Colon (tissue), 2 donors: Measurements from ENCODE around the gene DMD.
"Not testable (repeated sequence)": the region's sequence is repeated elsewhere in the genome, so short reads cannot be mapped to it uniquely, and the experiment has no call there.

Experiments
- FAIRE-seq: peaks from 2 replicates; lab custom pipeline; 2012; peaks lifted over from hg19 to GRCh38; lab: Jason Lieb, UNC
- donor health status: control.
- donor health status: control.

DMD gene

DNA sequence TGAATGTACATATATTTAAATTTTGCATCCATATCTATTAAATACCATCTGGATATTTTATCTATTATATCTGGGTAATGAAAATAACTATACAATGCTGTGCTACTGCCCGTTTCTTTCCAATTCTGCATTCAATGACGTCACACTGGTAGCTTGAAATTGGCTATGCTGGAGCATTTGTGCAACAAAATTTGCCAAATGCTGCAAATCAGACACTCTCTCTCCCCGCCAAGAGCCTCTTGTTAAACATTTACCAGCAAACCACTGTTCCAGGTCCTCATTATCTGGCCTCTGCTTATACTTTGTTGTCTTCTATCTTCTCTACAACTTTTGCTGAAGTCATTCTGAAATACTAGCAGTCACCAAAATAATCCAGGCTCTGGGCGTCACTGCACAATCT, 1201.1 kb downstream of the DMD start:
- no peak for FAIRE-seq

GRCh38 chrX:31993637-31994036, 1217.7 kb downstream of the DMD start:
- FAIRE-seq: no peak

- FAIRE-seq: no peak
Observed at GRCh38 chrX:31988975-31989374, 1222.4 kb downstream of the DMD start.

GRCh38 chrX:31981546-31982062, 1229.7 kb downstream of the DMD start:
- FAIRE-seq: no peak

DNA sequence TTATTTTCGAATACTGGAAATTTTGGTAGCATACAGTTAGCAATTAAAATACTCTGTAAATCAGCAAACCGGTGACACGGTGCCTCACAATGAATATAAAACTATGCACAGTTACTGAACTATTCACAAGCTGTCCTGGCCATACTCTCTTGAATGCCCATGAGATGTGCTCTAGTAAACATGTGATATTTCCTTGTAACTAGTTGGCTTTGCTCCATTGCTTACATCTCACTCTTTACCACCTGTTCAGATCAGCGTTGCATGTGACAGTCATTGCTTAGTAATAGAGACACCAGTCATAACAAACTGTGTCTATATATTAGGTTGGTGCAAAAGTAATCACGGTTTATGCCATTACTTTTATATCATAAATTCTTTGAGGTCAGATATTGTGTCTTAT, 1241.6 kb downstream of the DMD start:
- FAIRE-seq: no peak

DNA sequence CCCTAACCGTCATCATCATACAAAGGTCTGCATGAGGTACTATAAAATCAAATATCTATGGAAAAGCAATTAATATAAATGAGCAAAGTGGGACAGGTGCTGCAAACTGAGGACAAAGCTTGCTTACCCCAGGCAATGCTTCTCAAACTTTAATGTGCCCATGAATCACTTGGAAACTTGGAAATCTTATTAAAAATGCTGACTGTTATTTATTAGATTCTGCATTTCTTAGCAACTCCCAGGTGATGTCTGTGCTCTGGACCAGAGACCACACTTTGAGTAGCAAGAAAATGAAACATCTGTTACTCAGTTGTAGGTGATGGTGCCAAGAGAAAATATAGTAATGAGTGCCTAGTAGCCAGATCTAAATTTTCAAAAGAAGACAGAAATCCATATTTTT, 1249.1 kb downstream of the DMD start:
- no peak for FAIRE-seq

GRCh38 chrX:31934842-31935370, 1276.4 kb downstream of the DMD start:
- FAIRE-seq: no peak

GRCh38 chrX:31934015-31934414, 1277.3 kb downstream of the DMD start:
- no peak for FAIRE-seq

DNA sequence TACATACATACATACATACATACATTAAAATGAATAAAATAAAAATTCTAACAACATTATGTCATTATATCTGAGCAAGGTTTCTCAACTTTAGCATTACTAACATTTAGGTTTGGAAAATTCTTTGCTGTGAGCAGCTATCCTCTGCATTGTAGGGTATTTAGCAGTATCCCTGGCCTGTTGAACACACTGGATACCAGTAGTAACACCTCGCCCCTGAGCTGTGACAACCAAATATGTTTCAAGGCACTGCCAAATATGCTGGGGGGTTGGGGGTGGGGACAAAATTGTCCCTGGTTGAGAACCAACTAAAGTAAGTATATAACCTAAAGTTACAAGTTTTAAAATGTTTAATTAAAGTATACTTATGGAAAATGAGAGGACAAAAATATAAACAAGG, 1278.6 kb downstream of the DMD start:
- no peak for FAIRE-seq

GRCh38 chrX:31932320-31932719, 1279.0 kb downstream of the DMD start:
- FAIRE-seq: not testable (repeated sequence)

DNA sequence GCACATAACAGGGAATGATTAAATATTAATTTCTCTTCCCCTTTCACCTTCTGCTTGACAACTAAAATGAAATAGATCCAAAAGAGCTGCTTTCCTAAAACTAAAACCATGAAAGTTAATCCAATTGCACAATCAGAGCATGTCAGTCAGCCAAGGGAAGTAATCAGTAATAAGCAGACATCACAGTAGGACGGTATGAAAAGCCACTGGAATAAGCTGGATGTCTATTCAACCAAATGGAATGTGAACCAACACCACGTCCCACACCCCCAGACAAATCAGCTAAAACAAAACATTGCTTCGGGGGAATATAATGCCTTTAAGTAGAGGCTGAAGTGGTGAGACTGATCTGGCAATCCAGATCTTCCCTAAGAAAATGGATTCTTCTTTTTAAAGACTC, 1280.1 kb downstream of the DMD start:
- no peak for FAIRE-seq

DNA sequence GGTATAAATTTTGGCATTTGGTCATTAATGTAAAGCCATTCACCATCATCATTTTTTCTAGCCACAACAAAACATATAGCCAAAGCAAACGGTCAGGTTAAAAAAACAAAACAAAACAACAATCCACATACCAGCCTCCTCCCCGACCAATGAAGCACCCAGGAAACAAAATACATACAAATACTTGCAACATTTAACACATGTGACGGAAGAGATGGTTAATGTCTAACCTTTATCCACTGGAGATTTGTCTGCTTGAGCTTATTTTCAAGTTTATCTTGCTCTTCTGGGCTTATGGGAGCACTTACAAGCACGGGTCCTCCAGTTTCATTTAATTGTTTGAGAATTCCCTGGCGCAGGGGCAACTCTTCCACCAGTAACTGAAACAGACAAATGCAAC, 1282.0 kb downstream of the DMD start:
- FAIRE-seq: no peak

- FAIRE-seq: no peak
Observed at GRCh38 chrX:31921236-31921635, 1290.1 kb downstream of the DMD start.

DNA sequence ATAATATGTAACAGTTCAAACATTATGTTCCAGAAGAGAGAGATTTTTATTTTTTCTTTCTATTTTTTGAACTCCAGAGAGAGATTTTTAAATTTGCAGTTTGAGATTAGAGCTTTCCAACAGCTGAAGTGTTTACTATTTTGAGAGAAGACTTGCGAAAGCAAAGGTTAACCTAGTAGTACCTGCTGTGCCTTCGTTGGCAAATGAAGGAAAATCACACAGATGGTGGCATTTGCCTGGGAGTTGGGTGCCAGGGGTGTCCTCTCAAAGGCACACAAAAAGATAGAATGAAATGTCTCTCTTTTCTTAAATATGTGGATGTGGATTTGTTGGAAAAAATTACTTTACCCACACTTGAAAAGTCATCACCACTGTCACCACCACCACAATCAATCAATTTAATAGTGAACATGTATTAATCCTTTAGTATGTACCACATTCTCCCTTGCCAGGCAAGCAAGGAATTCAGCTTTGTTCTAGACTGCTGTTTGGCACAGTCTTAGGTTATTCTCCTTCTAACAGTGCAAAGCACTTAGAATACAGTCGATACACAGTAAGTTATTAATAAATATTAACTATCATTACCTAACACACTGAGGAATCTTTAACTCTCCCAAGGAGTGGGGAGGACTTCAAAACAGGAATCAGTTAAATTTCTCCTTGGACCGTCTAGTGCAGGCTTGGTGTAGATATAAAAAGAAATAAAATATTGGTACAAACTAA, 1301.3 kb downstream of the DMD start:
- no peak for FAIRE-seq

DNA sequence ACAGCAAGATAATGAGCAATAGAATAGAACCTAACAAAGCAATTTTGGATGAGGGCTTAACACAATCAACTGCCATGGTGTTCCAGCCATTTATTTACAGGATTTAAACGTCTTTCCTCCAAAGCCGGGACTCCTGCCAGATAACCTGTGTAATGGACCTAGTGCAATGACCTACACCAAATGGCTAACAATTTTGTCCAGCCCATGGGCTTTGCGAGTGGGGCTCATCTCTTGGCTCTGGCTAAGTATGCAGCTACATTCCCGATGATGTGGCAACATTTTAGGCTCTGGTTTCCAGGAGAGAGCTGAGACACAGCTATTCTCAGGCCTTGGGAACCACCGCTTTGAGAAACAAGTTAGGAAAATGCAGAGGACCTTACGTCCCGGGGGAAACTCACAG, 1317.2 kb downstream of the DMD start:
- no peak for FAIRE-seq

GRCh38 chrX:31893525-31893924, 1317.8 kb downstream of the DMD start:
- FAIRE-seq: no peak

DNA sequence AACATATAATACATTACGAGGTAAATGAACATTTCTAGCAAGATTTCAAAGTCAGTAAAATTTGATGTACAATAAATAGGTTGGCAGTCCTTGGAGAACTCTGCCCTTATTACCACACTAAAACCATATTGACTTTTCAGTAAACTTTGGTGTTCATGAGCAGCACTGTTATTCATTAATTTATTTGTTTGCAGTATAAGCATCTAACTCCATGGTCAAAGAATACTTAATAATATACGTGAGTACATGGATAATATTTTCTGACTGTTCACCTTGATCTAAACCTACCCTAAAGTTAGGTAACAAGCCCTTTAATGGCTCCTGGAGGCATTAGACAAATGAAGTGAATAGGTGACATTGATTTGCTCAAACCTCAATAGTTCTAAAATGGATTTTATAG, 1322.3 kb downstream of the DMD start:
- peak; percentile 49 for FAIRE-seq

GRCh38 chrX:31884535-31884934, 1326.8 kb downstream of the DMD start:
- peak; percentile 36 for FAIRE-seq

- FAIRE-seq: no peak
Observed at GRCh38 chrX:31872007-31872406, 1339.3 kb downstream of the DMD start.

DNA sequence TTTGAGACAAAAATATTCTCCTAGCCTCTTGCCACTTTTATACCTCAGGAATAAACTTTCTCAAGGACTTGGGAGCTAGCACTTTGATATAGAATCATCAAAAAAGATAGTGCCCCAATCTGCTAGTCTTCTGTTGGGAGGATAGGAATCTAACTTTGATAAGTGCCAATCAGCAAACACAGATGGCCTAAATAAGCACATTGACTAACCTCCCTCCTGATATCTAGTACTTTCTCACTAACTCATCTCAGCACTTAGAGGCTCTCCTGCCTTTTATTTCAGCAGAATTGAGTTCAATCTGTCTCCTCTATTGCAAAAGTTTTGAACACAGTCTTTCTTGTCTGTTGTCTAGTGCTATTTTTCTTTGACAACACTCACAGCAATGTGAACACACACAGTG, 1341.1 kb downstream of the DMD start:
- no peak for FAIRE-seq

- no peak for FAIRE-seq
Observed at GRCh38 chrX:31860686-31861085, 1350.7 kb downstream of the DMD start.

DNA sequence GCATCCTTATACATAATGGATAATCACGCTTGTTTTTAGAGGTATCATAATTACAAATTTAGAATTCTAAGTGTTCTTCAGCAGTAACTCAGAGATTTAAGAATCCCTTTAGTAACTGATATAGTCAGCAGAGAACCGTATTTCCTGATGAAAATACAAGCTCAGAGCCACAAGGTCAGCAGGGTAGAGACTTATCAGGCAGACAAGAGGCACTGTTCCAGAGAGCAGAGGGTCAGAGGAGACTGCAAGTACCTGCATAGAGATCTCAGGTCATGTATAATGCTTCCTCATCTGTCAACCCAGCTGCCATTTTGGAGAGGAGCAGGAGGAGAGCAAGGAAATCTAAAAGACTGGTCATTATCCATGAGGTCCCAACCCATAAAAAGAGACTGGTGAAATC, 1352.4 kb downstream of the DMD start:
- FAIRE-seq: no peak

- no peak for FAIRE-seq
Observed at GRCh38 chrX:31854716-31855115, 1356.6 kb downstream of the DMD start.

DNA sequence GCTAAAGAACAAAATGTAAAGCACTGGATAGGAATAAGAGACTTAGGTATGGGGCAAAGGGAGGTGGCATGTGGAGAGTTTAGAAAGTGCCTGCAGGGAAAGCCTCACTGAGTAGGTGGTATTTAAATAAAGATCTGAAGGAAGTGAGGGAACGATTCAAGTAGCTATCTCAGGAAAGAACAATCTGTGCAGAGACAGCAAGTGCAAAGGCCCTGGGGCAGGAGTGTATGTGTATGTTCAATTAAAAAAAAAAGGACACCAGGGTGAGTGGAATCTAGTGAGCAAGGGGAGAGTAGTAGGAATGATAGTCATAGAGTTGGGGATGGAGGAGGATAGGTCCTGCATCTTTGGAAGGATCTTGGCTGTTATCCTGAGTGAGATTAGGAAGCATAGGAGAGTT, 1359.6 kb downstream of the DMD start:
- no peak for FAIRE-seq
